HTR-8/SVneo (cell line): ENCODE measurements around the gene AJM1.
"Not testable (repeated sequence)": the region's sequence is repeated elsewhere in the genome, so short reads cannot be mapped to it uniquely, and the experiment has no call there.

ENCODE experiments used
- DNase-seq: peaks from one replicate; pipeline ENCODE4 v3.0.0; 2011; ENCODE audit warnings: low spot score, mixed read lengths; ENCODE audit not compliant: insufficient read length
- FAIRE-seq: peaks from 2 replicates; lab custom pipeline; 2011; peaks lifted over from hg19 to GRCh38; lab: Jason Lieb, UNC

Gene AJM1

DNA sequence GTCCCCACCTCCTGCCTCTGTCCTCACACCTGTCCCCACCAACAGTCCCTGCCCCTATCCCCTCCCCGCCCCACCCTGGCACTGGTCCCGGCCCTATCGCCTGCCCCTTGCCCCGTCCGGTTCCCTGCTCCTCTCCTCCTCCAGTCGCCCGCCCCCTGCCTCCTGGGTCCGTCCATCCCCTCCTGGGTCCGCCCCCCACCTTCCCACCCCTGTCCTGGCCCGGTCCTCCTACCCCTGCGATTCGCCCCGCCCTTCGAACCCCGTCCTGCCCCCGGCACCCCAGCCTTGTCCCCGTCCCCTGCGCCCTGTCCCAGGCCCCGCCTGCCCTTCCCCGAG, 23.5 kb downstream of the AJM1 start:
- DNase-seq (no peak), FAIRE-seq (no peak)

GRCh38 chr9:136866898-136867421, 24.7 kb downstream of the AJM1 start:
- FAIRE-seq, DNase-seq: not testable (repeated sequence)

- DNase-seq, result no peak
- no peak for FAIRE-seq
Measured at GRCh38 chr9:136867480-136867879, 25.2 kb downstream of the AJM1 start.

- DNase-seq (no peak), FAIRE-seq (no peak)
Measured at GRCh38 chr9:136867917-136868316, 25.6 kb downstream of the AJM1 start.

DNA sequence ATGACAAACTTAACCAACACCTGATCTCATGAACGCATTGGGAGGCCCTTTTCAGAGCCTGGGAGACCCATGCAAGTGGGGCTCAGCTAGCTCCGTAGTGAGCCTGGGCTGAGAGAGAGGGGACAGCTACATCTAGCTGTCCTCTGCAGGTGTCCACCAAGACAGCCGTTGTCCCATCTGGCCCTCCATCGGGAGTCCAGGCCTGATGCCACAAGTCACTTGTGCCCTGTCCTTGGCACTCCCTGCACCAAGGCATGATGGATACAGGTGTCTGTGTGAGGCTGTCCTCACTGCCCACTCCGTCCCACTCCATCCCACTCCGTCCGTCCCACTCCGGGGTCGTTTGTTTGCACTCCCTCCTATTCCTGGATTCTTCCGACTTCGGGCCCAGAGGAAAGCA, 26.4 kb downstream of the AJM1 start:
- DNase-seq, result no peak
- FAIRE-seq, result no peak

DNA sequence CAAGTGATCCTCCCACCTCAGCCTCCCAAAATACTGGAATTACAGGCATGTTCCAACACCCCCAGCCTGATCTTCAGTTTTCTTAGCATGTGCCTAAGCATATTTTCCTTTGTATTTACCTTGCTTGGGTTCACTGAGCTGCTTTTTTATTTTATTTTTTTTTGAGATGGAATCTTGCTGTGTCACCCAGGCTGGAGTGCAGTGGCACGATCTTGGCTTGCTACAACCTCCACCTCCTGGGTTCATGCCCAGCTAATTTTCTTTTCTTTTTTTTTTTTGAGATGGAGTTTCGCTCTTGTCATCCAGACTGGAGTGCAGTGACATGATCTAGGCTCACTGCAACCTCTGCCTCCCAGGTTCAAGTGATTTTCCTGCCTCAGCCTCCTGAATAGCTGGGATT, 27.3 kb downstream of the AJM1 start:
- not testable (repeated sequence) for DNase-seq, FAIRE-seq

DNA sequence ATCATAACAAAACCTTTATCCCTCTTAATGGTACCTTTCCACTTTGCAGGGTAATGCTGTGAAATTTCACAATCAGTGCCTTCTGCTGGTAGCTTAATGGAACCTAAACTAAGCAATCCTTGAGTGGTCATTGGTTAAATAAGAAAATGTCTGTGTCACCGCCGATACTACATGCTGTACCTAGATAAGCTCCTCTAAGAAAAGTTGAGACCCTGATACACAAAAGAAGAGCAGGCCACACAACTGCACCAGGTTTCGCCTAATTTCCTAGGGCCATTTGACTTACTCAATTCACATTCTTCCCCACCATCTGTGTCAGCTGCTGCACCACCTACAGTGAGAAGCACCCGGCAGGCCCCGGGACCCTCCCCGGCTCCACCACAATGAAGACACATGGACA, 32.9 kb downstream of the AJM1 start:
- DNase-seq, result no peak
- FAIRE-seq, result no peak

DNA sequence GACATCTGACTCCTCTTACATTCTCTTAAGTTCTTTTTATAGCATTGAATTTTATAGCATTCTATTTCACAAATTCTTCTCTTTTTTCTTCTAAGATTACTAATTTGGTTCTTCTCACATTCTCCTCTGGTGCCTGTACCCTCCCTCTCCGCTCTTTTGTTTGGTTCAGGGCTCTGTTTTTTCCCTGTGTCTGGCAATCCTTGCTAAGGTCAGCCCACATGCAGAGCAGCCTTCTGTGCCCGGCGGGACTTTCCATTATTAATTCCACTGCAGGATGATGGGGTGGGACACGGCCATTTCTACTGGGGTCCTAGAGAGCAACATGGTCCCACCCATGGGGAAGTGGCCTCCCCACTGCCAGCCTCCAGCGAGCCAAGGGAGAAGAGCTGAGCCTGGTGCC, 34.2 kb downstream of the AJM1 start:
- DNase-seq (no peak), FAIRE-seq (no peak)

GRCh38 chr9:136880651-136881050, 38.4 kb downstream of the AJM1 start:
- FAIRE-seq, result no peak
- no peak for DNase-seq

GRCh38 chr9:136881691-136882108, 39.4 kb downstream of the AJM1 start:
- no peak for FAIRE-seq
- no peak for DNase-seq

- DNase-seq, result peak; percentile 79
- FAIRE-seq, result peak; percentile 44
Measured at GRCh38 chr9:136882109-136882946, 40.0 kb downstream of the AJM1 start.

DNA sequence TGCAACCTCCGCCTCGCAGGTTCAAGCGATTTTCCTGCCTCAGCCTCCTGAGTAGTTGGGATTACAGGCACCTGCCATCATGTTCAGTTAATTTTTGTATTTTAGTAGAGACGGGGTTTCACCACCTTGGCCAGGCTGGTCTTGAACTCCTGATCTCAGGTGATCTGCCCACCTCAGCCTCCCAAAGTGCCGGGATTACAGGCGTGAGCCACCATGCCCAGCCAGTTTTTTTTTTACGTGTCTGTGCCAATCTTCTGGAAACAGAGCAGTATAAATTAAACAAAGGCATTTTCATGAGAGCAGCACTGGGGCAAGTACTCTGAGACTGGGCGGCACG, 40.6 kb downstream of the AJM1 start:
- DNase-seq, result not testable (repeated sequence)

DNA sequence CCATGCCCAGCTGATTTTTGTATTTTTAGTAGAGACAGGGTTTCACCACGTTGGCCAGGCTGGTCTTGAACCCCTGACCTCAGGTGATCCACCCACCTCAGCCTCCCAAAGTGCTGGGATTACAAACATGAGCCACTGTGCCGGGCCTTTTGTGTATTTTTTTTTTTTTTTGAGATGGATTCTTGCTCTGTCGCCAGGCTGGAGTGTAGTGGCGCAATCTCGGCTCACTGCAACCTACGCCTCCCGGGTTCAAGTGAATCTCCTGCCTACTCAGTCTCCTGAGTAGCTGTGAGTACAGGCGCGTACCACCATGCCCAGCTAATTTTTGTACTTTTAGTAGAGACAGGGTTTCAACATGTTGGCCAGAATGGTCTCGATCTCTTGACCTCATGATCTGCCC, 41.4 kb downstream of the AJM1 start:
- FAIRE-seq, result not testable (repeated sequence)

More for the DNA sequence above, 40.6 kb downstream of the AJM1 start:
- not testable (repeated sequence) for FAIRE-seq

DNA sequence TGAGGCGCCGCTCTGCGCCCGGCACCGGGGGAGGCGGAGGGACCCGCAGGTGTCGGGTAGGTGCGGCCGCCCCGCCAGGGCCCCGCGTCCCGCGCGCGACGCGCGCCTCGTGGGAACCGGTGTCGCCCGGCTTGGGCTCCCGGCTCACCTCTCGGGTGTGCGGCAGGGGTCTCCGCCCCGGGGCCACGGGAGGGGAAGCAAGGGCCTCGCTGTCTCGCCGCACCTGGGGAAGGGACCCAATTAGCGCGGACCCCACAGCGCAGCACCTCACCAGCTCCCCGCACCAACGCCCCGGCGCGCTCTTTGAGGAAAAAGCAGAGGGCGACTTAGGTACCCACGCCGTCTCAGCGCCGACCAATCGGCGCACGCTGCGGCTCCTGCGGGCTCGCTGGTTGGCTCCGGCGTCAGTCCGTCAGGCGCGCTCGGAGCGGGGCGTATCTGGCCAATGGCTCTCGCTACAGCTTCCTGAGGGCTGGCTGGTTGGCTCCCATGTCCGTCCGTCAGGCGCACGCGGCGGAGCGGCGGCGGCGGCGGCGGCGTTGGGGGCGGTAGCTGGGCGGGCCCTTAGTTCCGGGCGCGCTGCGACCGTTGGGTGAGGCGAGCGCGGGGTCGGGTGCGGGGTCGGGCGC, 43.8 kb downstream of the AJM1 start, which contains the start of gene TRAF2:
Gene TRAF2 (plus strand): TSS at position 567 of the 629 bp plus-strand sequence. CDS start 12,225 bp downstream, outside the sequence.
- peak; percentile 99 for DNase-seq
- peak; percentile 31 for FAIRE-seq

More for the DNA sequence above, 41.4 kb downstream of the AJM1 start:
- DNase-seq, result not testable (repeated sequence)

DNA sequence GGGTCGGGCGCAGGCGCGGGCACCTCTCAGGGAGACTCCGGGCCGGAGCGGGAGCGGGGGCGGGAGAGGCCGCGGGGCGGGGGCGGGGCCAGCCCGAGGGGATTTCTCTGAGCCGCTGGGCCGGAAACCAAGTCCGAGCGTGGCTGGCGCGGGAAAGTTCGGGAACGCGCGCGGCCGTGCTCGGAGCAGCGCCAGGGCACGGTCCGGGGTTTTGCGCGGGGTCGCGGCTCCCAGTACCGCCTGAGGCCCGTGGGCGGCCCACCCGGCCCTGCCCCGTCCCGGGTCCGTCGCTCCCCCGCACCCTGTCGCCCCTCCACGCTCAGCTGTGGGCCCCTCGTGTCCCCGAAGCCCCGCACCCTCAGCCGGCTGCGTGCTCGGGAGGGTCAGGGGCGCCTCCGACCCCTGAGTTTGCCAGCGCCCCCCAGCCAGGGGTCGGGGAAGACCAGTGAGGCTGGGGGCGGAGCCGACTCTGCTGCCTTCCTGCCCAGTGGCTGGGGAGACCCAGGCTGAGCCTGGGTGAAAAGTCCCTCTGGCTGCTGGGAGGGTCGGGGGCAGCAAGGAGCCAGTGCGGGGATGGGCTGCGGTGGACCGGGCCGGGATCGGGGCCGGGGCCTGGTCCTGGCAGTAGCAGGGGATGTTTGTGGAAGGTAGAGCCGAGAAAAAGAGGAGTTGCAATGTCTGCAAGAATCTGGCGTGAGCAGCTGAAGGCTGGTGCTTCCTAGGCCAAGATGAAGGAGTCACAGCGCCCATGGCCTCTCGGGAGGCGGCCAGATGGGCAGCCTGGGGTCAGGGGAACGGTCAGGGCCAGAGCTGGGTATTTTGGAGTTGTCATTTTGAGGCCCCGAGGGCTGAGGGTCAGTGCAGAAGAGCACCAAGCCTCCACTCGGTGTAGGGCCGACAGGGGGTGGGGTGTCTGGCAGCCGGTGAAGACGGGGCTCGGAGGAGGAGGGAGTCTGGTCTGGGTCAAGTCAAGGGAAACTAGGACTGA, 44.6 kb downstream of the AJM1 start:
- DNase-seq, result no peak

GRCh38 chr9:136888454-136888853, 46.2 kb downstream of the AJM1 start:
- FAIRE-seq, result no peak

More for the DNA sequence above, 44.6 kb downstream of the AJM1 start:
- no peak for FAIRE-seq

DNA sequence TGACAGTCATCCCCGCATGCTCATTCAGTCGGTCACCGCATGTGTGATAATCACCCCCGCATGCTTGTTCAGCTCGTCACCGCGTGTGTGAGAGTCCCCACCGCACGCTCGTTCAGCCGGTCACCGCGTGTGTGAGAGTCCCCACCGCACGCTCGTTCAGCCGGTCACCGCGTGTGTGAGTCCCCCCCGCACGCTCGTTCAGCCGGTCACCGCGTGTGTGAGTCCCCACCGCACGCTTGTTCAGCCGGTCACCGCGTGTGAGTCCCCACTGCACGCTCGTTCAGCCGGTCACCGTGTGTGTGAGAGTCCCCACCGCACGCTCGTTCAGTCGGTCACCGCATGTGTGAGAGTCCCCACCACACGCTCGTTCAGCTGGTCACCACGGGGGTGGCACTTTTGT, 47.6 kb downstream of the AJM1 start:
- no peak for FAIRE-seq
- no peak for DNase-seq

More at GRCh38 chr9:136888454-136888853, 46.2 kb downstream of the AJM1 start:
- DNase-seq, result no peak

DNA sequence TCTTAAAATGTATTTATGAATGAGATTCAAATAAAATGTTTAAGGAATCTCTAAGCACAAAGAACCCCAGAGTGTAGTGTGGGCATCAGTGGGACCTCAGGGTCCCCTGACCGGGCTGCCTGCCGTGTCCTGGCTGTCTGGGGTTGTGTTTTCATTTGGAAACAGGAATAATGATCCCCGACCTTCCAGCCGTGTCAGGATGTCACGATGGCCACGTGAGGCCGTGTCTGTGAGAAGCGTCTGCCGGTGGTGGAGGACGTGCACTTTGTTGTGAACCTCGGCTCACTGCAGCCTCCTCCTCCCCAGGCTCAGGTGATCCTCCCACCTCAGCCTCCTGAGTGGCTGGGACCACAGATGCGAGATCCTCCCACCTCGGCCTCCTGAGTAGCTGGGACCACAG, 48.4 kb downstream of the AJM1 start:
- FAIRE-seq (no peak), DNase-seq (no peak)
